K562 (cell line): ENCODE data around the gene ERICH2.

Experiments used
- EP400 ChIP-seq: fragments of 450-650 bp; IDR thresholded peaks from 2 replicates; pipeline ENCODE4 v1.6.1; 2017; ENCODE audit warnings: antibody characterized with exemption, mild to moderate bottlenecking, moderate library complexity
- GABPA ChIP-seq: fragments of 200-800 bp; sonication (Bioruptor generic); conservative IDR thresholded peaks from 2 replicates; pipeline ENCODE4 v1.6.1; 2016; ENCODE audit warnings: low read depth, missing genetic modification characterization, missing compliant biosample characterization
- MAZ ChIP-seq, 2 experiments: fragments of 450-650 bp in 1 of 2; sonication (generic) in 1 of 2; formaldehyde crosslinking; IDR thresholded peaks in 1 of 2; conservative IDR thresholded peaks in 1 of 2; 2 replicates each; pipeline versions ENCODE4 v1.4.0 to v1.5.0; 2020; ENCODE audit warnings: mild to moderate bottlenecking in 1 of 2, missing genetic modification reagents in 1 of 2
- SMAD1 ChIP-seq: fragments of 150-350 bp; IDR thresholded peaks from 2 replicates; pipeline ENCODE4 v1.6.1; 2014; ENCODE audit warnings: low read length, low read depth; ENCODE audit not compliant: partially characterized antibody
- ZKSCAN1 ChIP-seq: fragments of 150-350 bp; IDR thresholded peaks from 2 replicates; pipeline ENCODE4 v1.6.1; 2016; ENCODE audit warnings: low read depth, low read length
- ZNF444 ChIP-seq: fragments of 250-450 bp; sonication (Bioruptor Pico); IDR thresholded peaks from 2 replicates; pipeline ENCODE4 v1.4.0; 2020; ENCODE audit warnings: mild to moderate bottlenecking, moderate library complexity
- TF ChIP-seq, protein P1 (sequence below), 3 experiments: IDR thresholded peaks in 2 of 3; conservative IDR thresholded peaks in 1 of 3; 2 replicates each; pipeline ENCODE4 v1.5.1; 2011 to 2012; ENCODE audit warnings: low read length in 3 of 3, mild to moderate bottlenecking in 3 of 3, control low read depth in 2 of 3, improper control_type of control experiment in 1 of 3, inconsistent platforms in 1 of 3, low read depth in 1 of 3, mixed read lengths in 1 of 3, moderate library complexity in 1 of 3; ENCODE audit not compliant: insufficient read depth in 2 of 3

DNA sequence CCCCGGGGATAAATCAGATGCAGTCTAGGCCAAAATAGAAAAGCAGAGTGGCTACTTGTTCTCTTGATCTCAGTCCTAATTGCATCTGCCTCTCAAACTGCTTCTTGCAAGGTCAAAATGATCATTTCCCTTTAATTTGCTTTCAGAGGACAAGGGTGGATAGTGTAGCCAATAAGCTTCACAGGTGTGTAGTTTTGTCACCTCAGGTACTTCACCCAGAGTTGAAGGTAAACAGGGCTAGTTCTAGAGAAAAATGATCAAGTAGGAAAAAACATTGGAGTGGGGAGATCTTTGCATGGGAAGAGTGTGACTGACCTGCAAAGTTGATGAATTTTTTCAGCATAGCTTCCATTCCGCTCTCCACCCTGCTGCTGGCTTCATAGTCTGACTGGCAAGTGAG lies 8.7 kb downstream of the ERICH2 start:
- no peak for TF ChIP-seq EP400
- TF ChIP-seq ZKSCAN1, result no peak
- TF ChIP-seq MAZ (CRISPR knock-in tag; conservative IDR thresholded peaks at IDR 0.05 in 1 of 2, IDR thresholded peaks at IDR 0.05 in 1 of 2), result no peak
- TF ChIP-seq GABPA (tag), result no peak
- TF ChIP-seq ZNF444, result no peak
- TF ChIP-seq SMAD1, result no peak
- TF ChIP-seq, protein P1, sequence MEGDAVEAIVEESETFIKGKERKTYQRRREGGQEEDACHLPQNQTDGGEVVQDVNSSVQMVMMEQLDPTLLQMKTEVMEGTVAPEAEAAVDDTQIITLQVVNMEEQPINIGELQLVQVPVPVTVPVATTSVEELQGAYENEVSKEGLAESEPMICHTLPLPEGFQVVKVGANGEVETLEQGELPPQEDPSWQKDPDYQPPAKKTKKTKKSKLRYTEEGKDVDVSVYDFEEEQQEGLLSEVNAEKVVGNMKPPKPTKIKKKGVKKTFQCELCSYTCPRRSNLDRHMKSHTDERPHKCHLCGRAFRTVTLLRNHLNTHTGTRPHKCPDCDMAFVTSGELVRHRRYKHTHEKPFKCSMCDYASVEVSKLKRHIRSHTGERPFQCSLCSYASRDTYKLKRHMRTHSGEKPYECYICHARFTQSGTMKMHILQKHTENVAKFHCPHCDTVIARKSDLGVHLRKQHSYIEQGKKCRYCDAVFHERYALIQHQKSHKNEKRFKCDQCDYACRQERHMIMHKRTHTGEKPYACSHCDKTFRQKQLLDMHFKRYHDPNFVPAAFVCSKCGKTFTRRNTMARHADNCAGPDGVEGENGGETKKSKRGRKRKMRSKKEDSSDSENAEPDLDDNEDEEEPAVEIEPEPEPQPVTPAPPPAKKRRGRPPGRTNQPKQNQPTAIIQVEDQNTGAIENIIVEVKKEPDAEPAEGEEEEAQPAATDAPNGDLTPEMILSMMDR (IDR thresholded peaks at IDR 0.05 in 2 of 3, conservative IDR thresholded peaks at IDR 0.05 in 1 of 3; ENCODE audit: insufficient read depth in 2 of 3, low read depth in 1 of 3, low read length in 3 of 3), result no peak
